ENCODE results near the gene APBB1. TPM values are rescaled to one million over a fixed set of nuclear protein-coding genes. Genes with fewer than 3 reads are reported as not detected.

APBB1 gene
- total RNA-seq, 1 experiment from 2014 or later: 34.8 TPM

DNA sequence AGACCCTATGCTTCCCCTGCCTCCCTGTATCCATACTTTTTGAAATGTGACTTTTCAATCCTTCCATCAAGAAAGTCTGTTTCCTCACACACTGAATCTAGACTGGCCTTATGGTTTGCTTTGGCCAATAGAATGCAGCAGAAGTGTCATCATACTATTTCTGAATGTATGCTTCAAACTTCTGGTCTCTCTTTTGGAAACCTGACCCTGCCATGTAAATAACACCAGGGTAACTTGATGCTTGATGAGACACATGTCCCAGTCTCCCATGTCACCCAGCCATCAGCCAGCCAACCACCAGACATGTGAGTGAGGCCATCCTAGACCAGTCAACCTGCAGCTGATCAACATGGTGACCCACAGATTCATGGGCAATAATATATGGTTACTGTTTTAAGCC is 68.9 kb downstream of the APBB1 start:
- H3K56ac ChIP-seq (ENCODE audit: insufficient read length, low read depth, low read length): no peak overlapping the region
- no peaks in the 10 kb centered on the region for H4K20me1 ChIP-seq (ENCODE audit: control insufficient read depth, insufficient read depth, insufficient read length)
- no peak overlapping the region for H3K4ac ChIP-seq (ENCODE audit: low read depth, low read length)
- H4K8ac ChIP-seq (replicated peaks; ENCODE audit: insufficient read length, low read depth, low read length): no peak overlapping the region
- no peak overlapping the region for H3K9ac ChIP-seq (ENCODE audit: extremely low read depth, insufficient read length, low read length)
- H3K23me2 ChIP-seq (ENCODE audit: insufficient read length, low read depth, low read length, poor library complexity, severe bottlenecking): no peaks in the 10 kb centered on the region
- H2AK5ac ChIP-seq (ENCODE audit: insufficient read length, low read length): no peak overlapping the region
- H3K14ac ChIP-seq (ENCODE audit: insufficient read depth, low read length): no peak overlapping the region
- TF ChIP-seq, protein P1, sequence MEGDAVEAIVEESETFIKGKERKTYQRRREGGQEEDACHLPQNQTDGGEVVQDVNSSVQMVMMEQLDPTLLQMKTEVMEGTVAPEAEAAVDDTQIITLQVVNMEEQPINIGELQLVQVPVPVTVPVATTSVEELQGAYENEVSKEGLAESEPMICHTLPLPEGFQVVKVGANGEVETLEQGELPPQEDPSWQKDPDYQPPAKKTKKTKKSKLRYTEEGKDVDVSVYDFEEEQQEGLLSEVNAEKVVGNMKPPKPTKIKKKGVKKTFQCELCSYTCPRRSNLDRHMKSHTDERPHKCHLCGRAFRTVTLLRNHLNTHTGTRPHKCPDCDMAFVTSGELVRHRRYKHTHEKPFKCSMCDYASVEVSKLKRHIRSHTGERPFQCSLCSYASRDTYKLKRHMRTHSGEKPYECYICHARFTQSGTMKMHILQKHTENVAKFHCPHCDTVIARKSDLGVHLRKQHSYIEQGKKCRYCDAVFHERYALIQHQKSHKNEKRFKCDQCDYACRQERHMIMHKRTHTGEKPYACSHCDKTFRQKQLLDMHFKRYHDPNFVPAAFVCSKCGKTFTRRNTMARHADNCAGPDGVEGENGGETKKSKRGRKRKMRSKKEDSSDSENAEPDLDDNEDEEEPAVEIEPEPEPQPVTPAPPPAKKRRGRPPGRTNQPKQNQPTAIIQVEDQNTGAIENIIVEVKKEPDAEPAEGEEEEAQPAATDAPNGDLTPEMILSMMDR (conservative IDR thresholded peaks at IDR 0.05): no peak
- H3K27ac ChIP-seq (ENCODE audit: insufficient read length, low read depth, low read length): no peak overlapping the region
- no peak overlapping the region for H2BK120ac ChIP-seq (ENCODE audit: low read depth, low read length, poor library complexity, severe bottlenecking)
- no peaks in the 10 kb centered on the region for H3K79me2 ChIP-seq (ENCODE audit: insufficient read depth, low read length)
- no peak overlapping the region for H3K4me2 ChIP-seq (ENCODE audit: insufficient read depth, insufficient read length, low read length)
- no peak overlapping the region for H2BK20ac ChIP-seq (ENCODE audit: low read depth, low read length, poor library complexity, severe bottlenecking)
- H3K23ac ChIP-seq (ENCODE audit: insufficient read length, low read depth, low read length): no peak overlapping the region
- no peaks in the 10 kb centered on the region for H3K79me1 ChIP-seq (ENCODE audit: insufficient read depth, low read depth, low read length, poor library complexity, severe bottlenecking)
- no peak overlapping the region for H3K4me3 Mint-ChIP-seq
- no peak overlapping the region for H3T11ph ChIP-seq (ENCODE audit: low read length)
- no peak overlapping the region for H2AFZ ChIP-seq (ENCODE audit: low read length)
- DNase-seq: no peak
- no peak overlapping the region for H3K27ac Mint-ChIP-seq
- H3K4me1 Mint-ChIP-seq: peaks cover 27 to 30% of the 10 kb centered on the region in 2 experiments
- H3K27me3 Mint-ChIP-seq (ENCODE audit: low read depth): no peaks in the 10 kb centered on the region
- no peak overlapping the region for H2BK12ac ChIP-seq (ENCODE audit: insufficient read length, low read depth, low read length)
- no peaks in the 10 kb centered on the region for H3K4me1 ChIP-seq (ENCODE audit: insufficient read depth, low read length)
- no peaks in the 10 kb centered on the region for H3K9me3 ChIP-seq (ENCODE audit: control insufficient read depth, low read depth, low read length)
- H3K27me3 ChIP-seq (ENCODE audit: insufficient read depth, low read length): no peaks in the 10 kb centered on the region
- H3K9me3 Mint-ChIP-seq: peaks cover 12 to 13% of the 10 kb centered on the region in 2 experiments
- no peak overlapping the region for H2BK15ac ChIP-seq (ENCODE audit: low read depth, low read length)
- no peak overlapping the region for H3K18ac ChIP-seq (ENCODE audit: insufficient read length, low read depth, low read length)
- no peak overlapping the region for H4K91ac ChIP-seq (ENCODE audit: insufficient read length, low read depth, low read length)
- H4K5ac ChIP-seq (ENCODE audit: insufficient read length, low read depth, low read length): no peak overlapping the region
- no peak overlapping the region for H2BK5ac ChIP-seq (ENCODE audit: insufficient read length, low read length)
- H3K36me3 Mint-ChIP-seq (ENCODE audit: insufficient read depth in 1 of 3, low read depth in 3 of 3): peaks cover 4 to 17% (median 9%) of the 10 kb centered on the region in 3 experiments; a peak in 6 of 7 replicates

Measured in H9 (cell line).